ENCODE data around the gene RPS24. TPM values are rescaled to one million over a fixed set of nuclear protein-coding genes. Genes with fewer than 3 reads are reported as not detected.

The RPS24 gene
- total and polyA plus RNA-seq, 8 donors, result 1,239 to 4,429 (median 3,593) TPM

DNA sequence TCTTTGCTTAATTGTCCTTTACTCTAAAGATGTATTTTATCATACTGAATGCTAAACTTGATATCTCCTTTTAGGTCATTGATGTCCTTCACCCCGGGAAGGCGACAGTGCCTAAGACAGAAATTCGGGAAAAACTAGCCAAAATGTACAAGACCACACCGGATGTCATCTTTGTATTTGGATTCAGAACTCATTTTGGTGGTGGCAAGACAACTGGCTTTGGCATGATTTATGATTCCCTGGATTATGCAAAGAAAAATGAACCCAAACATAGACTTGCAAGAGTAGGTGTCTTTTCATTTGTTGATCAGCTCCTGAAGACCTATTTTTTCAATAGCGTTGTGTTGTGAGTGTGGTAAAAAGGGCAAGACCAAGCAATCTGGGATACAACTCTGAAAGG lies 1.8 kb downstream of the RPS24 start:
- Histone ChIP-seq H3K9me3 (no peaks in the 10 kb centered on the region), H3K27ac (no peak overlapping the region), H3K27me3 (no peaks in the 10 kb centered on the region), H3K4me1 (peaks cover 18 to 67% of the 10 kb centered on the region in 2 donors), H3K4me3 (peak overlapping the region in 1 of 2 donors; percentile 75), H3K36me3 (peaks cover 0 to 56% of the 10 kb centered on the region in 2 donors)
- ATAC-seq (no peak), DNase-seq (no peak)
- TF ChIP-seq CTCF (IDR thresholded peaks at IDR 0.05), result no peak
- intact Hi-C loops (cut with DNase I), result no loop called here

DNA sequence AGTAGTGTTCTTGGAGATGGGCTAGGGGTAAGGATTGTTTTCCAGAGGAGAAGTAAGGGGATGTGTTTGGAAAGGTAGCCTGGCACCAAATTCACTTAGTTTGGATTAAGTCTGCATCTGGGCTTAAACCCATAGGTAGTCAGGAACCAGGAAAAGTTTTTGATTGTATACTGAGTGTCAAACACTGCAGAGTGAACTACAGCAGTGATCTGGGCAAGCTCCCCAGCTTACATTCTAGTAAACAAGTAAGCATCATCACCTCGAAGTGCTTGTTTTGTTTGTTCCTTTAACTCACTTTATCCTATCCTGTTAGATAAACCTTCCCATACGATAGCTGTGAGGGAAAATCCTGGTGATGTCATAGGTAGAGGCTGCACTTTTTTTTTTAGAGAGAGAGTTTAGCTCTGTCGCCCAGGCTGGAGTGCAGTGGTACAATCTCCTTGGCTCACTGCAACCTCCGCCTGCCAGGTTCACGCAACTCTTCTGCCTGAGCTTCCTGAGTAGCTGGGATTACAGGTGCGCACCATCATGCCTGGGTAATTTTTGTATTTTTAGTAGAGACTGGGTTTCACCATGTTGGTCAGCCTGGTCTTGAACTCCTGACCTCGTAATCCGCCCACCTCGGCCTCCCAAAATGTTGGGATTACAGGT lies 2.4 kb downstream of the RPS24 start:
- ATAC-seq (no peak), DNase-seq (no peak)
- Histone ChIP-seq H3K27me3 (no peaks in the 10 kb centered on the region), H3K4me3 (peak overlapping the region in 1 of 2 donors; percentile 75), H3K9me3 (no peaks in the 10 kb centered on the region), H3K4me1 (peaks cover 18 to 68% of the 10 kb centered on the region in 2 donors), H3K27ac (no peak overlapping the region), H3K36me3 (peaks cover 0 to 62% of the 10 kb centered on the region in 2 donors)
- intact Hi-C loops (cut with DNase I), result no loop called here
- TF ChIP-seq CTCF (IDR thresholded peaks at IDR 0.05), result no peak

- H3K4me1 ChIP-seq, result peaks cover 18 to 70% of the 10 kb centered on the region in 2 donors
These were observed 4.4 kb downstream of the RPS24 start for GRCh38 chr10:78038105-78038504.

GRCh38 chr10:78038791-78039547 lies 5.3 kb downstream of the RPS24 start:
- Histone ChIP-seq H3K27me3 (no peaks in the 10 kb centered on the region), H3K4me3 (peak overlapping the region in 1 of 2 donors; percentile 1), H3K9me3 (no peaks in the 10 kb centered on the region), H3K4me1 (peaks cover 18 to 67% of the 10 kb centered on the region in 2 donors), H3K36me3 (peaks cover 0 to 91% of the 10 kb centered on the region in 2 donors), H3K27ac (no peak overlapping the region)
- no peak for TF ChIP-seq CTCF (IDR thresholded peaks at IDR 0.05)
- DNase-seq (no peak), ATAC-seq (no peak)
- intact Hi-C loops (cut with DNase I), result no loop called here

More at GRCh38 chr10:78038105-78038504, 4.4 kb downstream of the RPS24 start:
- TF ChIP-seq CTCF (IDR thresholded peaks at IDR 0.05), result no peak
- H3K27me3 ChIP-seq, result no peaks in the 10 kb centered on the region
- peak overlapping the region in 1 of 2 donors; percentile 1 for H3K4me3 ChIP-seq
- H3K36me3 ChIP-seq, result peaks cover 0 to 83% of the 10 kb centered on the region in 2 donors
- ATAC-seq (peak; percentile 59), DNase-seq (peak in 1 of 4 donors; percentile 36)
- intact Hi-C loops (cut with DNase I), result no loop called here
- H3K9me3 ChIP-seq, result no peaks in the 10 kb centered on the region
- no peak overlapping the region for H3K27ac ChIP-seq

GRCh38 chr10:78039743-78040142 lies 6.1 kb downstream of the RPS24 start:
- Histone ChIP-seq H3K27ac (no peak overlapping the region), H3K4me3 (no peak overlapping the region), H3K36me3 (peaks cover 0 to 91% of the 10 kb centered on the region in 2 donors), H3K4me1 (peaks cover 14 to 61% of the 10 kb centered on the region in 2 donors), H3K9me3 (no peaks in the 10 kb centered on the region), H3K27me3 (no peaks in the 10 kb centered on the region)
- intact Hi-C loops (cut with DNase I), result loop anchor here in 1 of 2 donors (10.0 kb wide), 2 partner anchors 615 to 1155 kb away; no protein-coding TSS in a partner anchor
- DNase-seq (no peak), ATAC-seq (no peak)
- TF ChIP-seq CTCF (IDR thresholded peaks at IDR 0.05), result no peak

All from left lung (tissue), 10 donors.